Liver (tissue), 3 donors: ENCODE results near the gene CACNA1C.

Source experiments
- ATF3 ChIP-seq: IDR thresholded peaks from 2 replicates; pipeline ENCODE4 v1.6.1; 2016; ENCODE audit warnings: antibody characterized with exemption
- CTCF ChIP-seq: fragments of 150-350 bp; IDR thresholded peaks from 2 replicates; pipeline ENCODE4 v1.5.1; 2017; ENCODE audit warnings: improper control_type of control experiment, low read depth, low read length; ENCODE audit not compliant: missing input control
- EGR1 ChIP-seq, 2 donors: IDR thresholded peaks; 2 replicates each; pipeline ENCODE4 v1.6.1; 2016 to 2018; ENCODE audit warnings: antibody characterized with exemption in 2 of 2, low read depth in 2 of 2
- GABPA ChIP-seq, 2 donors: IDR thresholded peaks in 1 of 2; conservative IDR thresholded peaks in 1 of 2; 2 replicates each; pipeline ENCODE4 v1.6.1; 2016; ENCODE audit warnings: antibody characterized with exemption in 2 of 2, mild to moderate bottlenecking in 1 of 2, moderate library complexity in 1 of 2
- HNF4A ChIP-seq, 2 donors: conservative IDR thresholded peaks; 2 replicates each; pipeline ENCODE4 v1.6.1; 2016; ENCODE audit warnings: antibody characterized with exemption in 2 of 2, mild to moderate bottlenecking in 2 of 2
- RAD21 ChIP-seq, 2 donors: IDR thresholded peaks; 2 replicates each; pipeline ENCODE4 v1.6.1; 2016; ENCODE audit warnings: antibody characterized with exemption in 2 of 2, mild to moderate bottlenecking in 2 of 2
- REST ChIP-seq: IDR thresholded peaks from 2 replicates; pipeline ENCODE4 v1.6.1; 2016; ENCODE audit warnings: antibody characterized with exemption, mild to moderate bottlenecking
- SP1 ChIP-seq: IDR thresholded peaks from 2 replicates; pipeline ENCODE4 v1.6.1; 2018; ENCODE audit warnings: antibody characterized with exemption, mild to moderate bottlenecking
- TAF1 ChIP-seq: conservative IDR thresholded peaks from 2 replicates; pipeline ENCODE4 v1.6.1; 2016; ENCODE audit warnings: antibody characterized with exemption, mild to moderate bottlenecking
- YY1 ChIP-seq: IDR thresholded peaks from 2 replicates; pipeline ENCODE4 v1.6.1; 2016; ENCODE audit warnings: antibody characterized with exemption, mild to moderate bottlenecking
- ZBTB33 ChIP-seq: IDR thresholded peaks from 2 replicates; pipeline ENCODE4 v1.6.1; 2016; ENCODE audit warnings: antibody characterized with exemption
- TF ChIP-seq, protein P1 (sequence below): IDR thresholded peaks from 2 replicates; pipeline ENCODE4 v1.6.1; 2016; ENCODE audit warnings: antibody characterized with exemption
- donor health status: healthy.
- donor health status: healthy.

DNA sequence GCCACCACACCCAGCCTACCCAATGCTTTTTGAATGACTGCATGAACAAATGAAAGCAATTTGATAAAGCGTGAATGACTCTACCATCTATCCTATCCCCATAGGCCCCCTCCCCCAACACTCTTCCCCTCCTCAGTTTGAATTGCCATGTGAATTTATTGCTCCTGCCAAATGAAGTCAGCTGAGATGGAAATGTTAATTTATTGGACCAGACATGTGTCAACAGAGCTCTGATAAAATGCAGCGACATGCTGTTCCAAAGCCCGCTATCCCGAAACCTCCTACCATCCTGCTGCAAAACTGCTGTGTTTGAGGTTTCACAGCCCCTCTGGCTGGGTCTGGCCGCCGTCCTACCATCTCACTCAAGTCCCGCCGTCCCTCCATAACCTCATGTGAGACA, 360.5 kb downstream of the CACNA1C start:
- TF ChIP-seq REST (no peak), GABPA (IDR thresholded peaks at IDR 0.05 in 1 of 2, conservative IDR thresholded peaks at IDR 0.05 in 1 of 2) (no peak), CTCF (no peak), TAF1 (no peak), SP1 (no peak), RAD21 (IDR thresholded peaks at IDR 0.05) (no peak), YY1 (no peak), ATF3 (no peak), EGR1 (IDR thresholded peaks at IDR 0.05; ENCODE audit: low read depth in 2 of 2) (no peak), HNF4A (conservative IDR thresholded peaks at IDR 0.05) (no peak), ZBTB33 (no peak)
- TF ChIP-seq, protein P1, sequence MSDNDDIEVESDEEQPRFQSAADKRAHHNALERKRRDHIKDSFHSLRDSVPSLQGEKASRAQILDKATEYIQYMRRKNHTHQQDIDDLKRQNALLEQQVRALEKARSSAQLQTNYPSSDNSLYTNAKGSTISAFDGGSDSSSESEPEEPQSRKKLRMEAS: no peak
